ENCODE data around the gene RPS15. TPM values are rescaled to one million over a fixed set of nuclear protein-coding genes. Genes with fewer than 3 reads are reported as not detected.

RPS15 gene
- total RNA-seq, 1 experiment from 2014 or later = 1,862 TPM

DNA sequence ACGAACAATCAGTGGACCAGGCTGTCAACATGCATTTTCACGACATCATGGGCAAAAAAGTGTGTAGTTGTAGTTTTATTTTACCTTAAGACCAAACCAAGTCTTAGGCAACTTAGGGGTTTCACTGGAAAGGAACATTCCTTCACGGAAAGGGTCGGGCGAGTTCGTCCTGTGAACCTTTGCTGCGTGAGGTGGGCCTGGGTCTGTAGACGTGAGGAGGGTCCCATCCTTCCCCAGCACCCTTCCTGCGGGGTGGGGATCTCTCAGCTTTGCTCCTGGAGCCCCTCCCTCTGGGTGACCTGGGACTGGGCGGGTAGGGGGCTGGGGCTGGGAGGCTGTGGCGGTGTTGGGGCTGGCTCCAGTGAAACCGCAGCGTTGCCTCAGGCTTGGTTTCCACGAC is 12.3 kb upstream of the RPS15 start:
- TSS peak; percentile 4 for BruUV-seq (replicated peaks)
- ATAC-seq (no peak), DNase-seq (ENCODE audit: low read depth, low spot score) (no peak)
- Histone ChIP-seq H2AFZ (ENCODE audit: low read depth, low read length, poor library complexity, severe bottlenecking) (no peak overlapping the region), H3K36me3 (ENCODE audit: control insufficient read depth in 1 of 2, insufficient read depth in 2 of 2, low read length in 2 of 2) (peaks cover 47 to 69% of the 10 kb centered on the region in 2 experiments), H3K4me2 (ENCODE audit: low read length) (no peak overlapping the region), H3K9me3 (ENCODE audit: control insufficient read depth in 1 of 2, insufficient read depth in 1 of 2, low read depth in 1 of 2, low read length in 2 of 2) (no peaks in the 10 kb centered on the region), H3K27ac (ENCODE audit: low read depth, low read length) (no peak overlapping the region), H4K20me1 (ENCODE audit: insufficient read depth) (no peaks in the 10 kb centered on the region), H3K9ac (ENCODE audit: low read length) (no peak overlapping the region), H3K4me1 (ENCODE audit: control insufficient read depth in 1 of 2, insufficient read depth in 2 of 2, low read length in 2 of 2) (no peaks in the 10 kb centered on the region), H3K4me3 (replicated peaks in 1 of 2; ENCODE audit: low read depth in 1 of 2, low read length in 2 of 2) (no peak overlapping the region), H3K9me2 (ENCODE audit: insufficient read depth) (no peaks in the 10 kb centered on the region), H3K79me2 (ENCODE audit: insufficient read depth, low read length) (peaks cover 93% of the 10 kb centered on the region), H3K27me3 (ENCODE audit: insufficient read depth, low read length) (no peaks in the 10 kb centered on the region)
- ChIA-PET RAD21 (ENCODE audit: low non-redundant PET in 1 of 2, low total read pairs in 2 of 2, uncharacterized antibody in 2 of 2, unreplicated experiment in 2 of 2) (no interaction called here), POLR2A (no interaction called here), CTCF (no interaction called here)
- TF ChIP-seq RAD21 (IDR thresholded peaks at IDR 0.05; ENCODE audit: low read depth) = no peak
- TF ChIP-seq FOSL1 (IDR thresholded peaks at IDR 0.05; ENCODE audit: low read depth) = no peak
- TF ChIP-seq EGR1 (IDR thresholded peaks at IDR 0.05; ENCODE audit: low read depth) = no peak
- TF ChIP-seq POLR2A (IDR thresholded peaks at IDR 0.05; ENCODE audit: borderline replicate concordance, extremely low read depth, insufficient read depth, insufficient read length) = no peak
- no peak for TF ChIP-seq ZBTB33 (IDR thresholded peaks at IDR 0.05; ENCODE audit: extremely low read depth, insufficient replicate concordance, low read length)
- TF ChIP-seq TCF7L2 (IDR thresholded peaks at IDR 0.05; ENCODE audit: borderline replicate concordance, extremely low read depth, insufficient read depth, insufficient read length) = no peak
- no peak for TF ChIP-seq MAX (IDR thresholded peaks at IDR 0.05)
- no peak for TF ChIP-seq CBX3 (IDR thresholded peaks at IDR 0.05; ENCODE audit: low read depth)
- intact Hi-C loops (cut with micrococcal nuclease) = no loop called here

GRCh38 chr19:1426736-1427135 is 11.5 kb upstream of the RPS15 start:
- H3K9ac ChIP-seq (ENCODE audit: low read length) = no peak overlapping the region
- no peaks in the 10 kb centered on the region for H3K4me1 ChIP-seq (ENCODE audit: control insufficient read depth in 1 of 2, insufficient read depth in 2 of 2, low read length in 2 of 2)
- ChIA-PET RAD21 (ENCODE audit: low non-redundant PET in 1 of 2, low total read pairs in 2 of 2, uncharacterized antibody in 2 of 2, unreplicated experiment in 2 of 2) (no interaction called here), POLR2A (no interaction called here), CTCF (no interaction called here)
- peaks cover 48 to 66% of the 10 kb centered on the region in 2 experiments for H3K36me3 ChIP-seq (ENCODE audit: control insufficient read depth in 1 of 2, insufficient read depth in 2 of 2, low read length in 2 of 2)
- TF ChIP-seq RAD21 (IDR thresholded peaks at IDR 0.05; ENCODE audit: low read depth) (no peak), MAX (IDR thresholded peaks at IDR 0.05) (no peak), ZNF274 (IDR thresholded peaks at IDR 0.05; ENCODE audit: low read depth, low read length) (no peak), EZH2phosphoT487 (IDR thresholded peaks at IDR 0.05; ENCODE audit: borderline replicate concordance) (no peak), SIN3A (IDR thresholded peaks at IDR 0.05; ENCODE audit: low read depth) (no peak), ZBTB33 (IDR thresholded peaks at IDR 0.05; ENCODE audit: extremely low read depth, insufficient replicate concordance, low read length) (no peak), CEBPB (IDR thresholded peaks at IDR 0.05; ENCODE audit: low read depth) (no peak), FOSL1 (IDR thresholded peaks at IDR 0.05; ENCODE audit: low read depth) (no peak), SRF (IDR thresholded peaks at IDR 0.05; ENCODE audit: low read depth) (no peak), ELF1 (IDR thresholded peaks at IDR 0.05; ENCODE audit: borderline replicate concordance, low read depth) (no peak), JUND (IDR thresholded peaks at IDR 0.05) (no peak)
- TF ChIP-seq, protein P1, sequence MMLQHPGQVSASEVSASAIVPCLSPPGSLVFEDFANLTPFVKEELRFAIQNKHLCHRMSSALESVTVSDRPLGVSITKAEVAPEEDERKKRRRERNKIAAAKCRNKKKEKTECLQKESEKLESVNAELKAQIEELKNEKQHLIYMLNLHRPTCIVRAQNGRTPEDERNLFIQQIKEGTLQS (IDR thresholded peaks at IDR 0.05) = no peak
- no peak overlapping the region for H3K4me3 ChIP-seq (replicated peaks in 1 of 2; ENCODE audit: low read depth in 1 of 2, low read length in 2 of 2)
- H3K9me3 ChIP-seq (ENCODE audit: control insufficient read depth in 1 of 2, insufficient read depth in 1 of 2, low read depth in 1 of 2, low read length in 2 of 2) = no peaks in the 10 kb centered on the region
- DNase-seq (ENCODE audit: low read depth, low spot score) (no peak), ATAC-seq (no peak)
- intact Hi-C loops (cut with micrococcal nuclease) = no loop called here
- no peaks in the 10 kb centered on the region for H3K9me2 ChIP-seq (ENCODE audit: insufficient read depth)
- no peaks in the 10 kb centered on the region for H4K20me1 ChIP-seq (ENCODE audit: insufficient read depth)
- no peak overlapping the region for H2AFZ ChIP-seq (ENCODE audit: low read depth, low read length, poor library complexity, severe bottlenecking)
- BruUV-seq (replicated peaks) = no TSS peak
- H3K4me2 ChIP-seq (ENCODE audit: low read length) = no peak overlapping the region
- peaks cover 87% of the 10 kb centered on the region for H3K79me2 ChIP-seq (ENCODE audit: insufficient read depth, low read length)
- H3K27me3 ChIP-seq (ENCODE audit: insufficient read depth, low read length) = no peaks in the 10 kb centered on the region
- no peak overlapping the region for H3K27ac ChIP-seq (ENCODE audit: low read depth, low read length)
